Measurements from ENCODE around the gene TALDO1.
A peak's percentile ranks its signal among the peaks of the same experiment; 100 is the strongest.
"Not testable (repeated sequence)": the region's sequence is repeated elsewhere in the genome, so short reads cannot be mapped to it uniquely, and the experiment has no call there.

TALDO1 gene

DNA sequence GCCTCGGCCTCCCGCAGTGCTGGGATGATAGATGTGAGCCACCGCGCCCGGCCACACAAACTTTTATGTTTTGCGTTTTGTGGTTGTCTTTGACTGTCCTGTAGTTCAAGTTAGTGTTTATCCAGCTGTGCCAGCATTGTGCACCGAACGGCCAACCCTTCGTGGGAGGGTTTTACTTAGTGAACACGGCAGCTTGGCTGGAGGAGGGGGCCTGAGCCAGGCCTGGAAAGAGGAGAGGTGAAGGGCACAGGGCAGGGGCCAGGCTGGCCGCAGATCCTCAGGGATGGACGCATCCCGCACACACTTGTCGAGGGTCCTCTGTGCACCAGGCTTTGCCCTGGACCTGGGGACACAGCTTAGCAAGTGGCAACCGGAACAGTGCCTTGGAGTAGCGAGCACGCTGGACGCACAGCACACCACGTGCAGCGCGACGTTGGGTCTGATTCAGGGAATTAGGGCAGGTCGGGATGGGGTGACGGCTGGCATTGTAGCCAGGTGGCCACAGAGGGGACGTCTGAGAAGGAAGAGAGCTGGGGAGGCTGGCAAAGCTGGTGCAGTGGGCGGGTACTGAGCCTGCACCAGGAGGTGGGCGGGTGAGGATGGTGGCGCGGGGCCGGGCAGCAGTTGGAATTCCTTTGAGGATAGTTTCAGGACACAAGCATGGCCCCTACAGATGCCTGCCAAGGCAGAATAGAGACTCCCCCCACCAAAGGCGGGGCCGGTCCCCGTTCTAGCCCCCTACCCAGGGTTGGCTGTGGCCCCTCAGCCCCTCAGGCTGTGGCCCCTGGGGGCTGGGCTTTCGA lies 27.8 kb upstream of the TALDO1 start:
- no peak for DNase-seq

DNA sequence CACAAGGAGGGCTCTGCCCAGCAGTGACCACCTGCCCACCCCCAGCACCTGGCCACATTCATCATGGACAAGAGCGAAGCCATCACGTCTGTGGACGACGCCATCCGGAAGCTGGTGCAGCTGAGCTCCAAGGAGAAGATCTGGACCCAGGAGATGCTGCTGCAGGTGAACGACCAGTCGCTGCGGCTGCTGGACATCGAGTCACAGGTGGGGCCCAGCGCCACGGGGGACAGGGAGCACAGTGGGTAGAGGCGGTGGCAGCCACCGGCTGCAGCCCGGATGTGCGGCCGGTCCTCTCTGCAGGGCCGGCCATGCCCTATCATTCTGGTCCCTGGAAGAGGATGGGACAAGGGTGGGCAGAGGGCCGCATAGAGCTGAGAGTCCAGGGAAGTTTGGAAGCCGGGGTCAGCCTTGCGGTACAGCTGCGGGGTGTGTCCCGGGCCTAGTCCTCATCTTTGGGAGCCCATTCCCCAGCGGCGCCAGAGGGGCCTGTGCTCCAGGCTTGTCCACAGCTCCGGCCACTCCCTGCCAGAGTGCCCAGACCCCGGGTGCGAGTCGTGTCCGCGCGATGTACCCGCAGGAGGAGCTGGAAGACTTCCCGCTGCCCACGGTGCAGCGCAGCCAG lies 27.1 kb upstream of the TALDO1 start:
- no peak for DNase-seq

DNA sequence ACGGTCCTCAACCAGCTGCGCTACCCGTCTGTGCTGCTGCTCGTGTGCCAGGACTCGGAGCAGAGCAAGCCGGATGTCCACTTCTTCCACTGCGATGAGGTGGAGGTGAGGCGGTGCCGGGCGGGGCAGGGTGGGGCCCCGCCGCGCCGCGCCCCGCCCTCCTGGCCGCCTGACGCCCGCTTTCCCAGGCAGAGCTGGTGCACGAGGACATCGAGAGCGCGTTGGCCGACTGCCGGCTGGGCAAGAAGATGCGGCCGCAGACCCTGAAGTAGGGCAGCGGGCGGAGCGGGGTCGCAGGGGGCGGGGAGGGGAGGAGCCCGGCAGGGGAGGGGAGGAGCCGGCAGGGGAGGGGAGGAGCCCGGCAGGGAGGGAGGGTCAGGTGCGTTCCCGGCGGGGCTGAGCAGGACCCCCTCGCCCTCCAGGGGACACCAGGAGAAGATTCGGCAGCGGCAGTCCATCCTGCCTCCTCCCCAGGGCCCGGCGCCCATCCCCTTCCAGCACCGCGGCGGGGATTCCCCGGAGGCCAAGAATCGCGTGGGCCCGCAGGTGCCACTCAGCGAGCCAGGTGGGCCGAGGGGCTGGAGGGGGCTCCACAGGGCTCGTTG lies 26.5 kb upstream of the TALDO1 start:
- no peak for DNase-seq

DNA sequence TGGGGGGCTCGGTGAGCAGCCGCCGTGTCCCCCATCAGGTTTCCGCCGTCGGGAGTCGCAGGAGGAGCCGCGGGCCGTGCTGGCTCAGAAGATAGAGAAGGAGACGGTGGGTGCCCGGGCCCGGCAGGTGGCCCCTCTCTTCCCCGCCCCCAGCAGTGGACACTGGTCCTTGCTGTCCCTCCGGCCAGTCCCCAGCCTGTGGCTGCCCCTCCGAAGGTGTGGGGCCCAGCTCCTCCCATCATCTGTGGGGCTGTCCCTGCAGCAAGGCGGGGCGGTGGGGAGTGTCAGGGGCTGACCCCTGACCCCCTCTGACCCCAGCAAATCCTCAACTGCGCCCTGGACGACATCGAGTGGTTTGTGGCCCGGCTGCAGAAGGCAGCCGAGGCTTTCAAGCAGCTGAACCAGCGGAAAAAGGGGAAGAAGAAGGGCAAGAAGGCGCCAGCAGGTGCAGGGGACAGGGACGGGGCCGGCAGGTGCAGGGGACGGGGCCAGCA lies 26.0 kb upstream of the TALDO1 start:
- DNase-seq, result no peak

DNA sequence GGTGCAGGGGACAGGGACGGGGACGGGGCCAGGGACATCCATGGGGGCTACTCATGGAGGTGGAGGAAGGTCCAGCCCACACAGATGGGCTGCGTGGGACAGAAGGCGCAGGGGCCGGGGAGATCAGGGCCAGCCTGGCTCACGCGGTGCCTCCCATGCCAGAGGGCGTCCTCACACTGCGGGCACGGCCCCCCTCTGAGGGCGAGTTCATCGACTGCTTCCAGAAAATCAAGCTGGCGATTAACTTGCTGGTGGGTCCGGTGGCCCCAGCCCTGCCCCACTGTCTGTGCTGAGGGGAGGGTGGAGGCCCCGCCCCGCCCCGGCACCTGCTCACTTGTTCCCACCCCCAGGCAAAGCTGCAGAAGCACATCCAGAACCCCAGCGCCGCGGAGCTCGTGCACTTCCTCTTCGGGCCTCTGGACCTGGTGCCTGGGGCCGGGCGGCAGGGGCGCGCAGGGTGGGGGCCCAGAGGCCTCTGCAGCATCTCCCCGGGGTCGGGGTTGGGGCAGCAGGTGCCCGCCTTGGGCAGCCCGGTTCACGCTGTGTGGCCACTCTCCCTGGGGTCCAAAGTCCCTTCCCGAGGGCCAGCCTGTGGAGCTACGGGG lies 25.4 kb upstream of the TALDO1 start:
- no peak for DNase-seq

DNA sequence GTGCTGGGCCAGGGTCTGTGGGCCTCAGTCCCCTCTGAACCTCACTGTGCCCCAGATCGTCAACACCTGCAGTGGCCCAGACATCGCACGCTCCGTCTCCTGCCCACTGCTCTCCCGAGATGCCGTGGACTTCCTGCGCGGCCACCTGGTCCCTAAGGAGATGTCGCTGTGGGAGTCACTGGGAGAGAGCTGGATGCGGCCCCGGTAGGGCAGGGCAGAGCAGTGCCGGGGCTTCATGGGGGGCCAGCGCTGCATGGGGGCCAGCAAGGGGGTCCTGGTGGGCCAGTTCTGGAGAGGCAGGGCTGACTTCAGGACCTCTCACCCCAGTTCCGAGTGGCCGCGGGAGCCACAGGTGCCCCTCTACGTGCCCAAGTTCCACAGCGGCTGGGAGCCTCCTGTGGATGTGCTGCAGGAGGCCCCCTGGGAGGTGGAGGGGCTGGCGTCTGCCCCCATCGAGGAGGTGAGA lies 24.9 kb upstream of the TALDO1 start:
- no peak for DNase-seq

DNA sequence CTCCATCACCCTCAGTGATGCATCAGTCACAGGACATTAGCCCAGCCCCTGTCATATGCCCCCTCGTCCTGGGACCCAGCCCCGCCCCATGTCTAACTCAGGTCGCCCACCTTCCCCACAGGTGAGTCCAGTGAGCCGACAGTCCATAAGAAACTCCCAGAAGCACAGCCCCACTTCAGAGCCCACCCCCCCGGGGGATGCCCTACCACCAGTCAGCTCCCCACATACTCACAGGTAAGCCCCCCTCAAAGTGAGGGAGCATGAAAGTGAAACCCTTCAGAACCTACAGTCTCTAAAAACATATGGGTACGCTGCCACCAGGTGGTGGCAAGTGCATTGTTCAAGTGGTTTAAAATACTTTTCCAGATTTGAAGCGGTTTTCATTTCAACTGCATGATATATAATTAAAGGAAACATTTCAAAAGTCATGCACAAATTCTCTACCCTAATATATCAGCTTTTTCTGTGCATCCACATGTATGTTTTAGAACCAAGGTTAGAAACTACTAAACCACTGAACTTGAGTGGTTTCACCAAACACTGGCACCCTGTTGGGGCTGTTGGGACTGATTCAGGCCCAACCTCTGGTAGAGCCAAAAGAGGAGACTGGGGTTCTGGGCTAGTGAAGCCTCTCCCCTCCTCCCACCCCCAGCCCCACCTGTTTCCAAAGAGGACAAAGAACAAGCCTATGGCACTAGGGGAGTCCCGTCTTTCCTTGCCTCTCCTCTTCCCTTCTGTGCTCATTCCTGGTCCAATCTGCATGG lies 24.0 kb upstream of the TALDO1 start:
- DNase-seq, result no peak

DNA sequence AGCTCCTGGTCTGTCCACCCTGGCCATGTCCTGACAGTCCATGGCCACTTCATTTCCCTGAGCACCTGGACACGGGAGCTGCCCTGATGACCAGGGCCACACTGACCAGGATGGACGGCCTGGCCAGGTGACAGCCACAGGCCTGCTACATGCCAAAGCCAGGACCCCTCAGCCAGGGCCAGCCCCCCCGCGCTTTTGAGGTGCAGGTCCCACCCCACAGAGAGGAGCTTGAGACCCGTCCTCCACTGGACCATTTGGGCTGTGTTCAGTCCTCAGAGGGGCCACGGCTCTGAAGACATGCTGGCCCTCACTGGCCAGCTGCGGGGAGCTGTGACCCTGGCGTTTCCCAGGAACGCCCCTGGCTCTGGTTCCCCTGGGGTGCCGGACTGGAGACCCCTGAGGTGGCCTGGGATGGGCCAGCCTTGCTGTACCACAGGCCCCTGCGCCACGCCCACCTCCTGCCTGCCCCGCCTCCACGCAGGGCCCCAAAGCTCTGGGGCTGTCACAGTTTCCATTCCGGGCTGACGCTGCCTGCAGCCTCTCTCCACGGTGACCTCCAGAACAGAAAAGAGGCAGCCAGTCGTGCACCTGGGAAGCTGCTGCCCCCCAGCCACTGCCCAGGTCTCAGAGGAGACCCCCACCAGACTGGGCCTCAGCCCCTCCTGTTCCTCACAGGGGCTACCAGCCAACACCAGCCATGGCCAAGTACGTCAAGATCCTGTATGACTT lies 23.1 kb upstream of the TALDO1 start:
- DNase-seq, result no peak

DNA sequence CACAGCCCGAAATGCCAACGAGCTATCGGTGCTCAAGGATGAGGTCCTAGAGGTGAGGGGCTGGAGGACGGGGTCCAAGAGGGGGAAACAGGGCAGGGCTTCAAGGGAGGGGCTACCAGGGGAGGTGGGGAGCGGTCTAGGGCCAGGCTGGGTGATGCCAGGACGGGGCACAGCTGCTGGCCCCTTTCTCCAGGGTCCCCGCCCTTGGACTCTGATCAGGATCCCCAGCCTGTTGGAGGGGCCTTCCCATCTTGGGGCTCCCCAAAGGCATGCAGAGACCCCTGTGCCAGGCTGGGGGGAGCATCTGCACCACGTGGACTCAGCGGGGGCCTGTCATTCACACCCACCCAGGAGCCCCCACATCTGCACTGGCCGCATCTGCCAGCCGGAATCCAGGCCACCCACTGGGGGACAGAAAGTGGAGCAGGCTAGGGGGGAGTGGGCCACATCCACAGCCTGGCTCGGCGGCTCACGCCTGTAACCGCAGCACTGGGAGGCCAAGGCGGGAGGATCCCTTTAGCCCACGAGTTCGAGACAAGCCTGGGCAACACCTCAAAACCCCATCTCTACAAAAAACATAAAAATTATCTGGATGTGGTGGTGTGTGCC lies 22.4 kb upstream of the TALDO1 start:
- no peak for DNase-seq

DNA sequence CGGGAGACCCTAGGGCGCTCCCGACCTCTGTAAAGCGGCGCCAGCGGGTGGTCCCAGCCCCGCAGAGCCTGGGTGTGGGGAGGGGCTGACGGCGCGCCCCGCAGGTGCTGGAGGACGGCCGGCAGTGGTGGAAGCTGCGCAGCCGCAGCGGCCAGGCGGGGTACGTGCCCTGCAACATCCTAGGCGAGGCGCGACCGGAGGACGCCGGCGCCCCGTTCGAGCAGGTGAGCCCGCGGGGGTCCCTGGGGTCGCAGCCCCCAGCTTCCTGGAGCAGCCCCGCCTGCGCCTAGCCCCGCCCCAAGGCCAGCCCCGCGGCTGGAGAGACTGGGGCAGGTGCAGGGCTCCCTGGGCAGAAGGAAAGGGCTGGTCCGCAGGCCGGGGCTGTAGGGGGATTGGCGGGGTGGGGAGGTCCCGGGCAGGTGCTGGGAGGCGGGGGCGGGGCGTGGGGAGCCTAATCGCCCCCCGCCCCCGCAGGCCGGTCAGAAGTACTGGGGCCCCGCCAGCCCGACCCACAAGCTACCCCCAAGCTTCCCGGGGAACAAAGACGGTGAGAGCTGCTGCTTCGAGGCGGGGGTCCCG lies 21.6 kb upstream of the TALDO1 start:
- DNase-seq, result no peak

DNA sequence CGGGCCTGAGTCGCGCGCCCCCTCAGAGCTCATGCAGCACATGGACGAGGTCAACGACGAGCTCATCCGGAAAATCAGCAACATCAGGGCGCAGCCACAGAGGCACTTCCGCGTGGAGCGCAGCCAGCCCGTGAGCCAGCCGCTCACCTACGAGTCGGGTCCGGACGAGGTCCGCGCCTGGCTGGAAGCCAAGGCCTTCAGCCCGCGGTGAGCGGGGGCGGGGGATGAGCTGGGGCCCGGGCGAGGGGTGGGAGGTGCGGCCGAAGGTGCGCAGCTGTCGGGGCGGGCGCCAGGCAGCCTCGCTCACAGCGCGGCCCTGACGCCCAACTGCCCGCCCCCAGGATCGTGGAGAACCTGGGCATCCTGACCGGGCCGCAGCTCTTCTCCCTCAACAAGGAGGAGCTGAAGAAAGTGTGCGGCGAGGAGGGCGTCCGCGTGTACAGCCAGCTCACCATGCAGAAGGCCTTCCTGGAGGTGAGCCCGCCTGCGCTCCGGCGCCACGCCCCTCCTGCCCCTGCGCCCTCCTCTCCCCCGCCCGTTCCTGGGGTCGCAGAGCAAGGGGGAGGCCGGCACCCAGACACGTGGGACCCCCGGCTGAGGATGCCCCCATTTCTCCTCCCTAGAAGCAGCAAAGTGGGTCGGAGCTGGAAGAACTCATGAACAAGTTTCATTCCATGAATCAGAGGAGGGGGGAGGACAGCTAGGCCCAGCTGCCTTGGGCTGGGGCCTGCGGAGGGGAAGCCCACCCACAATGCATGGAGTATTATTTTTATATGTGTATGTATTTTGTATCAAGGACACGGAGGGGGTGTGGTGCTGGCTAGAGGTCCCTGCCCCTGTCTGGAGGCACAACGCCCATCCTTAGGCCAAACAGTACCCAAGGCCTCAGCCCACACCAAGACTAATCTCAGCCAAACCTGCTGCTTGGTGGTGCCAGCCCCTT lies 20.7 kb upstream of the TALDO1 start:
- peak; percentile 80 for DNase-seq

DNA sequence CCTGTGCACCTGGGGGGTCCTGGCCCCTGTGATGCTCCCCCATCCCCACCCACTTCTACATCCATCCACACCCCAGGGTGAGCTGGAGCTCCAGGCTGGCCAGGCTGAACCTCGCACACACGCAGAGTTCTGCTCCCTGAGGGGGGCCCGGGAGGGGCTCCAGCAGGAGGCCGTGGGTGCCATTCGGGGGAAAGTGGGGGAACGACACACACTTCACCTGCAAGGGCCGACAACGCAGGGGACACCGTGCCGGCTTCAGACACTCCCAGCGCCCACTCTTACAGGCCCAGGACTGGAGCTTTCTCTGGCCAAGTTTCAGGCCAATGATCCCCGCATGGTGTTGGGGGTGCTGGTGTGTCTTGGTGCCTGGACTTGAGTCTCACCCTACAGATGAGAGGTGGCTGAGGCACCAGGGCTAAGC lies 20.0 kb upstream of the TALDO1 start:
- no peak for DNase-seq

DNA sequence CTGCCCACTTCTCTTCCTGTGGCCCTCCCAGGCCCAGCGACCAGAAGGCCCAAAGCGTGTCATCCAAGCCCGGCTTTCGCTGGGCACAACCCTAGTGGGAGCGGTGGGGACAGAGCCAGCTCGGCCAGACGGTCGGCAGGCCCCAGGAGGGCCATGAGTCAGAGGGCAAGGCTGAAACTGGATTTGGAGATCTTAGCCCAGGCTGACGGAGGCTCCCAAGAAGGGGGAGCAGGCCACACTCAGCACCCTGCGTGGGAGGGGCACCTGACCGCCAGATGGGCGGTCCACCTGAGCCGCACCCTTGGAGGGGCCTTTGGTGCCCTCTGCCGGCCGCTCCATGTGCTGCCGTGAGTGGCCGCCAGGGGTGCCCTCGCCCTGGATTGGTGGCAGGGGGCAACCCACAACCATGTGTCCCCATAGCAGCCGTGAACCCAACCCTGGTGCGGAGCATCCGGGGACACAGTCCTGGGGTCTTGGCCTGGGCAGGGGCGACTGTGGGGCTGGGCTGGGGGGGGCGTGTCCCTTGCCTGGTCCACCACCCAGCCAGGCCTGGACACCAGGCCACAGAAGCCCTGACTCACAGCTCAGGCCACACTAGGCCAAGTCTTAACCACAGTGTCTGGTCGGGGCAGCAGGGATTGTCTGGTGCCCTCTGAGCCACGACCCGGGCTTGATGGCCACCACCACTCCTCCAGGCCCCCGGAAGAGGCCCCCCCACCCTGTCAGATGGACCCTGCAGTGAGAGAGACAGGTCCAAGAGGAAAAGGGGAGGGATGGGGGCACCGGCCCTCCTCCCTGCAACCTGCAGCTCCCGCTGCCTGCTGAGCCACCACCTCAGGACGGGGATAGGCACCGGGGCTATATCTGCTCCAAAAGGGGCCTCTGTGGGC lies 19.2 kb upstream of the TALDO1 start:
- DNase-seq, result peak; percentile 93

DNA sequence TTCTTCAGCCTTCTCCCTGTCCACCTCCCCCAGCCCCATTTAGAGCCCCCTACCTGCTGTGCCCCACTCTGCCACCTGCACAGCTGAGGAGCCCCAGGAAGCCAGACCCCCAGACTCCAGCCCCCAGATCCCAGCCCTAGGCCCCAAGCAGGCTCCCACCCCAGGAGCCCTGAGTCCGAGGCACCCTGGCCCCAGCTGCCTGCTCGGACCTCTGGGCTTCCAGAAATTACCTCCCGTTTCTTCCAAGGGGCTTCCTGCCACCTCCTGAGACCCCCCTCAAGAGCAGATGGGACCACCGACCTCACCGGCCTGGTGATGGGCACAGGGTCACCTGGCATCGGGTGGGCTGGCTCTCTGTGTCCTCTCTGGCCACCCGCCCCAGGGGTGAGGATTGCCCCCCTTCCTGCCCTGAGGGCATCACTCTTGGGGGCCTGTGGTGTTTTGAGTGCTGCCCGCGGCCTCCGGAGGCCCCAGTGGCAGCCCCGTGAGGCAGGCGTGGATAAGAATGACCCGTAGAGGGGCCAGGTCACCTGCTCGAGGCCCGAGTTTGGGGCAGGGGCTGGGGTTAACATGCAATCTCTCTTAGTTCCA lies 18.3 kb upstream of the TALDO1 start:
- DNase-seq, result no peak

DNA sequence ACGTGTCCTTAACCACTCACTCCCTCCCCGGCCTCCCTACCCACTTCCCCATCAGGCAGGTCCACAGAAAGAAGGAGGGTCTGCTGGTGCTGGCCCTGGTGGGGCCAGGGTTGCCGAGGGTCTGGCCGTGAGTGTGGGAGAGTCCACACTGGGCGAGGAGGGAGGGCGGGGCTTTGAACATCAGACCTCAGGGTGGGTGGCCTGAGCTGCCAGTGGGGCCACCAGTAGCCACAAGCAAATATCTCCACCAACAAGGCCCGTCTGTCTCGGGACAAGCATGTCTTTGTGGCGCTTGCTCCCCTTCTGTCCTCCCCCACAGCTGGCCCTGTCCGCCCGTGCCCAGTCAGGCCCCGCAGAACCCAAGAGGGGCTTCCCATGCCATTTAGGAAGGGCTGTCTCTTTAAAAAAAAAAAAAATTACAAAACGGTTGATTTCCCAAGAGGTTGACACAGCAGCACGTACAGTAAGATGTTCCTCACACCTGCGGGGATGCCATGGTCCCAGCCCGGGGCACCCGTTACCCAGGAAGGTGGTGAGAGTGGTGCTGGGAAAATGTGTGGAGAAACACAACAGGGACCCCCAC lies 17.7 kb upstream of the TALDO1 start:
- DNase-seq, result no peak

DNA sequence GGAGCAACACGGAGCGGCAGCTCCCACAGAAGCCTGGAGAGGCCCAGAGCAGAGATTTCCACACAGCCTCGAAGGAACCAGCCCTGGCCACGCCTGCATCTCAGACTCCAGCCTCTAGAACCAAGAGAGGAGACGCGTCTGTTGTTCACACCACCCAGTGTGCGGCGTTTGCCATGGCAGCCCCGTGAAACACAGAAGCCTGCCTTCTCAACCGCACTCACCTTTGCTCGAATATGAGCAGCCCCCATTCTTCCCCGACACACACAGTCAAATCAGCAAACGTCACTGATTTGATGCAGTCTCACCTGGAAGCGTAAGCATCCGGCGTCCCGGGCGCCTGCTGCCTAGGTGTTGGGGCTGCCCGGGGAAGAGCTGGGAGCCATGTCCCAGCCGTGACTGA lies 14.2 kb upstream of the TALDO1 start:
- no peak for DNase-seq

DNA sequence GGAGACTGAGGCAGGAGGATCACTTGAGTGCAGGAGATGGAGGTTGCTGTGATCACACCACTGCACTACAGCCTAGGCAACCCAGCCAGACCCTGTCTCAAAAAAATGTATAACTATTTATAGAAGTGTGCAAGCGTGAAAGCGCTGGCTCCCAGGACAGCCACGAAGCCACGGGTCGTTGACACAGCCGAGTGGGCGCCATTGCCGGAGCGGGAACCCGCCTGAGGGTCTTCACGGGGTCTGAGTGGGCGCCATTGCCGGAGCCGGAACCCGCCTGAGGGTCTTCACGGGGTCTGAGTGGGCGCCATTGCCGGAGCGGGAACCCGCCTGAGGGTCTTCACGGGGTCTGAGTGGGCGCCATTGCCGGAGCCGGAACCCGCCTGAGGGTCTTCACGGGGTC lies 12.7 kb upstream of the TALDO1 start:
- not testable (repeated sequence) for DNase-seq

DNA sequence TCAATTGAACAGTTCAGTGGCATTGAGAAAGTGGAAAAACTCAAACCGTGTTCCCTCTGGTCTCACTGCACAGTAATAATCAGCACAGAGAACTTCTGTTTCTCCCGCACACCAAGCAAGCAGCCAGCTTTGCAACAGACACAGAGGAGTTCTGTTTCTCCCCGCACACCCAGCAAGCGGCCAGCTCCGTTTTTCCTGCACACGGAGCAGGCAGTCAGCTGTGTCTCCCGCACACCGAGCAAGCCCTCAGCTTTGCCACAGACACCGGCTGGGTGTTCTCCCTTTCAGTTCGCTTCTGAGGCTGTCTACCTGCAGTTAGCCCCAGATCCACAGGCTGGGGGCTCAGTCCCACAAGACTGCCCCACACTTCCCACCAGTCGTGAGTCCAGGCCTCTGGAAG lies 9.9 kb upstream of the TALDO1 start:
- no peak for DNase-seq

All from activated CD8-positive, alpha-beta memory T cell treated with anti-CD3 and anti-CD28 coated beads, Interleukin-2, amount 50 U/mL, for 48 hours (primary cell).